Coronary artery (tissue), 2 donors: ENCODE measurements around the gene APCS.

Experiments
- DNase-seq: peaks from one replicate; pipeline ENCODE4 v3.0.0-alpha.2; 2017; ENCODE audit warnings: low spot score
- H3K27ac ChIP-seq, 2 donors: fragments of 200-600 bp; sonication (generic); one replicate each; pipeline ENCODE4 v1.5.1; 2016 to 2019
- H3K4me3 ChIP-seq: fragments of 200-600 bp; sonication (generic); 2 replicates; pipeline ENCODE4 v1.5.1; 2016; ENCODE audit warnings: mild to moderate bottlenecking, moderate library complexity
- TF ChIP-seq, protein P1 (sequence below): fragments of 200-600 bp; sonication (generic); IDR thresholded peaks from one replicate; pipeline ENCODE4 v1.5.1; 2019; ENCODE audit warnings: antibody characterized with exemption

The APCS gene, protein sequence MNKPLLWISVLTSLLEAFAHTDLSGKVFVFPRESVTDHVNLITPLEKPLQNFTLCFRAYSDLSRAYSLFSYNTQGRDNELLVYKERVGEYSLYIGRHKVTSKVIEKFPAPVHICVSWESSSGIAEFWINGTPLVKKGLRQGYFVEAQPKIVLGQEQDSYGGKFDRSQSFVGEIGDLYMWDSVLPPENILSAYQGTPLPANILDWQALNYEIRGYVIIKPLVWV

GRCh38 chr1:159587461-159587951 lies at the start of gene APCS:
TSS of gene APCS (plus strand) at chr1:159587826. CDS start at chr1:159587922, 96 bp downstream.
- Histone ChIP-seq H3K27ac (no peak within 1 kb of the TSS), H3K4me3 (no peak within 1 kb of the TSS)
- TF ChIP-seq, protein P1, sequence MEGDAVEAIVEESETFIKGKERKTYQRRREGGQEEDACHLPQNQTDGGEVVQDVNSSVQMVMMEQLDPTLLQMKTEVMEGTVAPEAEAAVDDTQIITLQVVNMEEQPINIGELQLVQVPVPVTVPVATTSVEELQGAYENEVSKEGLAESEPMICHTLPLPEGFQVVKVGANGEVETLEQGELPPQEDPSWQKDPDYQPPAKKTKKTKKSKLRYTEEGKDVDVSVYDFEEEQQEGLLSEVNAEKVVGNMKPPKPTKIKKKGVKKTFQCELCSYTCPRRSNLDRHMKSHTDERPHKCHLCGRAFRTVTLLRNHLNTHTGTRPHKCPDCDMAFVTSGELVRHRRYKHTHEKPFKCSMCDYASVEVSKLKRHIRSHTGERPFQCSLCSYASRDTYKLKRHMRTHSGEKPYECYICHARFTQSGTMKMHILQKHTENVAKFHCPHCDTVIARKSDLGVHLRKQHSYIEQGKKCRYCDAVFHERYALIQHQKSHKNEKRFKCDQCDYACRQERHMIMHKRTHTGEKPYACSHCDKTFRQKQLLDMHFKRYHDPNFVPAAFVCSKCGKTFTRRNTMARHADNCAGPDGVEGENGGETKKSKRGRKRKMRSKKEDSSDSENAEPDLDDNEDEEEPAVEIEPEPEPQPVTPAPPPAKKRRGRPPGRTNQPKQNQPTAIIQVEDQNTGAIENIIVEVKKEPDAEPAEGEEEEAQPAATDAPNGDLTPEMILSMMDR: no peak
- no peak for DNase-seq

DNA sequence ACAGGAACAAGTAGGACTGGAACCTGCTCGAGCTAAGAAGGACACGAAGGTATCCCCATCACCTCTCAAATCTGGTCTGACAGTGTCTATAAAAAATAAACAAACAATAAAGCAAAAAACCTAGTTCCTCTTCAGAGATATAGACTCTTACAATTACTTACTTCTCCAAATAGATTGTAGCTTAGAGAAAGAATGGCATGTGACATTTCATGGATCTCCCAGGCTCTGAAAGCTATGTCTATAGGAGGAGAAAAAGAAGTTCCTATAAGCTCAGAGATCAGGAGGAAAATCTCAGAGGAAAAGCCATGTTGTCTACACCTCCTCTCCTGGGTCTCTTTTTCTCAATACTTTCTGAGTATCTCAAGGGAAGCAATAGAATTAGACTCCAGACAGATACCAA lies 39.5 kb upstream of the APCS start:
- H3K27ac ChIP-seq: no peak overlapping the region

DNA sequence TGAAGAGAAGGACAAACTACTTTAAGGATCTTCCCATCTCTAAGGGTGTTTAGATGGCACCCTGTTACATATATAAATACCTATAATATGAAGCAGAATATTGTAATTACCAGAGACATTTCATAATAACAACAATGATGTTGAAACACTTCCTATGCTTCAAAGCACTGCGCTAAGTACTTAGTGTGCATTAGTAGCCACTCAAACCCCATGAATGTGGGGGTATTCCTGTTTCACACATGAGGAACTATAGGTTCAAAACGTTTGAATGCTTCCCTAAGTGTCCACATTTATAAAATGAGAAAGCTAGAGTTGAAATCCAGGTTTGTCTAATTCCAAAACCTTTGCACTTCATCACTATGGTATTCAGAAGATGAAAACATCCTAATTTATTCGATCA lies 33.4 kb upstream of the APCS start:
- TF ChIP-seq, protein P1: no peak
- H3K4me3 ChIP-seq: no peak overlapping the region
- DNase-seq: no peak
- H3K27ac ChIP-seq: no peak overlapping the region

More for the DNA sequence above, 39.5 kb upstream of the APCS start:
- TF ChIP-seq, protein P1: no peak
- no peak for DNase-seq
- H3K4me3 ChIP-seq: no peak overlapping the region

- Histone ChIP-seq H3K27ac (no peak overlapping the region), H3K4me3 (no peak overlapping the region)
- TF ChIP-seq, protein P1: no peak
- no peak for DNase-seq
These were observed 32.9 kb upstream of the APCS start for GRCh38 chr1:159554696-159555095.

DNA sequence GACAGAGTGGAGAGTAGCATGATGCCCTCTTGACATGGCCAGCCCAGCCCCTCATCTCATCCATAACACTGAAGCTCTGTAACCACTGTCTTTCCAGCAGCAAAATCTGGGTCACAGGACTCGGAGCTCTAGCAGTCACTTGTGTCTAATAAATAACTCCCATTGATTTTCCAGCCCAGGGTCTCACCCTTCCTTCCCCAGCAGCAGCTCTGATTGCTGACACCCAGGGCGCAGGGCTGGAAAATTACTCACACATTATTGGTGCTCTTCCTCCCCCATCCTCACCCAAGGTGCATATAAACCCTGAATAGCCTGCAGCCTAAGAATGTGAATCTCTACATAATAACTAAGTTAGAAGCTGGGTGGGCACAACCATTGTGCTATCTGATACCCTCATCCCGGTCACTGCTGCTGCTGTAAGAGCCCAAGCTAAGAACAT lies 30.7 kb upstream of the APCS start:
- Histone ChIP-seq H3K27ac (no peak overlapping the region), H3K4me3 (no peak overlapping the region)
- DNase-seq: no peak
- TF ChIP-seq, protein P1: no peak

DNA sequence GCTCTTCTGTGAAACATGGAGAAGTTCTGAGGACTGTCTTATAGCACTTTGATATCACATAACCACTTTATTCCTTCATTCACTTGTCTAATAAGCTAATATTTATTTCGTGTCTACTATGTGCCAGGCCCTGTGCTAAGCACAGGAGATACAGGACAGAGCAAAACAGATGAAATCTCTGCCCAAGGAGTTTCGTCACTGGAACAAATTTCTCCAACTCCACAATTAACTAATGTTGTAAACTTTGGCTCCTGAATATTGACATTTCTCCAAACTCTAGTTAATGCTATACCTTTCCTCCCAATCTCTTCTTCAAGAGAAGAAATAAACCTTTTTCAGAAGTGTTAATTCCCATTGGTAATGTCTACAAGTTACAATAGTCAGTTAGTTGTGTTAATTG lies 27.0 kb upstream of the APCS start:
- DNase-seq: no peak
- Histone ChIP-seq H3K27ac (no peak overlapping the region), H3K4me3 (no peak overlapping the region)
- TF ChIP-seq, protein P1: no peak

DNA sequence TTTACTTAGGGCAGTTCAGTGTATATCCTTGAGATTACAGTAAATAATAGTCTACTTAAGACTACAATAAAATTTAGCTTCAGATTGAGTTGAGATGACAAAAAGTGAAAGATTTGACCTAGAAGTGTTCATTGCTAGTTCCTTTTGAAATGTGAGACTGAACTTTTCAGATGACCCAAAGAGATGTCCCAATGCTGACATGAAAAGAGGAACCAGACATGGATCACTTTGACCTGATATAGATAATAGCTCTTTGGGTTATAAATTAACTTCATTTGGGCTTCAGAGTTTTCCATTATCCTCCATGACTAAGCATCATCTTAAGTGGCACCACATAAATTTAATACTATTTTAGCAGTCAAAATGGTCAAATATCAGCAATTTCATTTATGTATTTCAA lies 26.1 kb upstream of the APCS start:
- Histone ChIP-seq H3K4me3 (no peak overlapping the region), H3K27ac (no peak overlapping the region)
- DNase-seq: no peak
- TF ChIP-seq, protein P1: no peak
